ENCODE data around the gene HDHD3.

Gene HDHD3

DNA sequence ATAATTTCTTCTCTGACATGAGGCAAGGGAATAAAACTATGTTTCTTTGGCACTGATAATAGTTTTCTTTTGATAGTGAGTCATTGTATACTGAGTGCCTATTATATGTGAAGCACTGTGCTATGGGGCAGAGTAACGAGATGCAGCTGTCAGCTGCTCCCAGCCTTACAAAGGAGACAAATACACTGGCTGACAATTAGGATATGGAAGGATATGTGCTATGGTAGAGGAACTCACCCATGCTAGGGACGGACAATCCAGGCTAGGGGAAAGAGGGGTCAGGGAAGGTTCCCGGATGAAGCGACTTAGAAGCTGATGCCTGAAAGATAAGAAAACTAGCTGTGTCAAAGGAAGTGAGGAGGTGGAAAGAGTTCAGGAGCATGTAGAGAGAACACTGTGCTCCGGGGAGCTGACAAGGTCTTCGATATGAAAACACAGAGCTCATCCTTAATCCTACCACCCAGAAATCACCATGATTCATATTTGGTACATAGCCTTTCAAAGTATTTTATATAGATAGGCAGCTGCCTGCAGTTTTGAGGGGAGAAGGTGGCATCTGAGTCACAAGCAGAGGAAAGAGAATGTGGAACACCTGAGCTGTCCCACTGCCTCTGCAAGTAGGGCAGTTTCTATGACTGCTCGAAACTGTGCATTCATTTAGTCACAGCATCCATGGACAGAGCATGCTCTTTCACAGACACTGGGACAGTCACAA, 15.3 kb downstream of the HDHD3 start:
- peak; percentile 14 to 17 for DNase-seq

DNA sequence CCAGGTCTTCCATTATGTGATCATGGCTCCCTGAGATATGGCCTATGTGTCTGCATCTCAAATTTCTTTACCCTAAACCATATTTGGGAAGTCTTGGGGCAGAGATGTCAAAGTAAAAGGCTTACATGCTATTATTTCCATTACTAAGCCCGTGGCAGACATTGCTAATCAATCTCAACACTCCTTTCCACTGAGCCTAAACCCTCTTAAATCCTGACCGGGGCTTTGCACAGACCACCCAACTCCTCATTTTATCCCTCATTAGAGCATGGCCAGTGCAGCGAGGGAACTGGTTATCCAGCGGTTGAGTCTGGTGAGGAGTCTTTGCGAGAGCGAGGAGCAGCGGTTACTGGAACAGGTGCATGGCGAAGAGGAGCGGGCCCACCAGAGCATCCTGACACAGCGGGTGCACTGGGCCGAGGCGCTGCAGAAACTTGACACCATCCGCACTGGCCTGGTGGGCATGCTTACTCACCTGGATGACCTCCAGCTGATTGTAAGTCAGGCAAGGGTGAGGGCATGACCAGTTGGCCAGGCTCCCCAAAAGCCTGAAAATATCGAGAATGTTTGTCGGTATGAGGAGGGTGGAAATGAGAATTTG, 16.4 kb downstream of the HDHD3 start:
- no peak for DNase-seq

DNA sequence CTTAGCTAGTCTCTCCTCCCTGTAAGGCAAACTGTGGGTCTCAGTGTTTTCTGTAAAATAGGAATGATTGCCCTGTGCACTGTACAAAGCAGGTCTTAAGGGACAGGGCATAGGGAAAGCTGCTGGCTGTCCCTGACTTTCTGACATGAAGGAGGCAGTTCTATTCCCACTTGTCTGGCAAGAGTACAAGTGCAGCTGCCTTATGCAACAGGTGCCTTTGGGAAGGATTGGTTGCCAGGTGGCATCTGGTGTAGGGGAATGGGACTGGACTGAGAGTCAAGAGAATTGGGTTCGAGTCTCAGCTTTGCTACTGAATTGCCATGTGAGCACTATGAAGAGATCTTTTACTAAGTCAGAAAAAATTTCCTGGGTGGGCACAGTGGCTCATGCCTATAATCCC, 17.4 kb downstream of the HDHD3 start:
- DNase-seq, result no peak

- no peak for DNase-seq
Observed at GRCh38 chr9:113356686-113357292, 20.0 kb downstream of the HDHD3 start.

GRCh38 chr9:113355040-113355596, 21.7 kb downstream of the HDHD3 start:
- DNase-seq, result no peak

- no peak for DNase-seq
Observed at GRCh38 chr9:113352411-113352810, 24.4 kb downstream of the HDHD3 start.

- DNase-seq, result no peak
Observed at GRCh38 chr9:113352006-113352405, 24.8 kb downstream of the HDHD3 start.

GRCh38 chr9:113350937-113351336, 25.8 kb downstream of the HDHD3 start:
- no peak for DNase-seq

- DNase-seq, result no peak
Observed at GRCh38 chr9:113350107-113350661, 26.6 kb downstream of the HDHD3 start.

GRCh38 chr9:113349445-113350094, 27.2 kb downstream of the HDHD3 start, which contains the start of gene BSPRY:
BSPRY (plus strand) TSS chr9:113349541; CDS start chr9:113349580, 39 bp downstream.
- peak in 1 of 2 experiments; percentile 17 for DNase-seq

DNA sequence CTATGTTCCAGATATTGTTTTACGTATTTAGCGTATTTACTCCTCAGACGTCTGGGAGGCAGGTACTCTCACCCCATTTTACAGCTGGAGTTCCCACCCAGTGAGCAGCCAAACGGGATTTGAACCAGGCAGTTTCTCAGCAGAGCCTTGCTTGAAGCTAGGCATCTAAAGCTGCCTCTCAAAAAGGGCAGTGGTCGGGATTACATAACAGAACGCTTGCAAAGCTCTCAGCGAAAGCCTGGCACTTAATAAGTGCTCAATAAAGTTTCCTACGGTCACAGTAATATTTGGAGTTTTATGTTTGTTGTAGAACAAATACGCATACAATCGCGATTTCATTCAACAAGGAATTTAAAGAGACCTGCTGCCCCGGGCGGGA, 27.7 kb downstream of the HDHD3 start:
- no peak for DNase-seq

GRCh38 chr9:113348437-113348836, 28.3 kb downstream of the HDHD3 start:
- no peak for DNase-seq

- DNase-seq, result no peak
Observed at GRCh38 chr9:113345671-113346070, 31.1 kb downstream of the HDHD3 start.

DNA sequence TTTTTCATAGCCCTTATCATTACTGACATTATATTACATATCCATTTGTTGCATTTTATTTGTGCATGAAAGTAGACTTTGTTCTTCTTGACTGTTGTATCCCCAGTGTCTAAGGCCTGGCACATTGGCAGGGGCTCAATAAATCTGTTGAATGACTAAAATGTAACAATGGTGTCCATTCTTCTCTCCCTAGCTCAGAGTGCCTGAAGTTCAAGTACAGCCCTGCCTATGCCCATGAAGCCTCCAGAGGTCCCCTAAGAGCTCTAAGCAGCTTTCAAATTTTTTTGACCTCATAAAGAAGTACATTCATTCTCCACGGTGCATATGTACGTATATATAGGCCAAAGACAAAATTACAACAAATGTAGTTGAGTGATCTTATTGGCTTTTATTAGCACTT, 31.6 kb downstream of the HDHD3 start:
- DNase-seq, result no peak

GRCh38 chr9:113343732-113344231, 33.0 kb downstream of the HDHD3 start:
- DNase-seq, result peak; percentile 90 to 93

GRCh38 chr9:113341712-113342410, 34.9 kb downstream of the HDHD3 start:
- peak in 1 of 2 experiments; percentile 22 for DNase-seq

DNA sequence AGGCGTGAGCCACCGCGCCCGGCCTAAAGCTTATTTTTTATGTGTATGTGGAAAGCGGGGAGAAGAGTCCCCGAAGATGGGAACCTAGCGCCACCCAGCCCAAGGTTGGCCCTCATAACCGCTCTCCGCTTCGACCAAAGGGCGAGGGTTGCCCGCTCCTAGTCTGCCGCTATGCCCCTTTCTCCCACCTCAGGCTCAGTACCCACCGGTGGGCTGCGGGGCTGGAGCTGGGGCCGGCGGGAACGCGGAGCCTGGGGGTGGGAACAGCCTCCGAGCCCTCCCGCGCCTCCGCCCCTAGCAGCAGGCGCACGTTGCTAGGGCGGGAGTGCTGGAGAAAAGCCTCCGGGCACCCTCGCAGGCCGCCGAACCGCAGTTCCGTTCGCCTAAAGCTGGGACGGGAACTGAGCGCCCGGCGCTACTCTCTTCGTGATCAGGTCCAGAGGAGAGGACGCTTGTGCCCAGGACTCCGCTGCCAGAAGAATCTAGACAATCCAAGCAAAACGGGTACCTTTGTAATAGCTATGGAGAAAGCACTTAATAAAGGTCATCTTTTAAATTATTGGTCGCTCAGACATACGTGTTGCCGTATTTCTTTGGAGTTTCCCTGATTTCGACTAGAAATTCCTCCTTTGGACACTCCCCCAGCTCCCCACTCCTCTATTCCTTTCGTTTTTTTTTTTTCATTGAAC, 36.6 kb downstream of the HDHD3 start, which contains the start of gene WDR31:
Gene WDR31 (minus strand): TSS at position 265 of the 689 bp plus-strand sequence. CDS start 8,253 bp downstream, outside the sequence.
- peak; percentile 85 to 86 for DNase-seq

DNA sequence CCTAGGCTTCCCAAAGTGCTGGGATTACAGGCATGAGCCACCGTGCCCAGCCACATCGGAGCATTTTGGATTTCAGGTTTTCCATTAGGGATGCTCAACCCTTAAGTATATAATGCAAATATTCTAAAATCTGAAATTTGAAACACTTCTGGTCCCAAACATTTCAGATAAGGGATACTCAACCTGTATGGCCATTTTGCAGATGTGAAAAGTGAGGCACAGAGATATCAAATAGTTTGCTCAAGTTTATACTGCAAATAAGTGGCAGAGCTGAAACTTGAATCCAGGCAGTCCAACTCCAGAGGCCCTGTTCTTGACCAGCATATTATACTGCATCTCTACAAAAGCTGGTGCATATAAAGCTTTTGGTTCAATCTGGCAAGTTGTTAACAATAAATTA, 39.1 kb downstream of the HDHD3 start:
- DNase-seq, result no peak

DNA sequence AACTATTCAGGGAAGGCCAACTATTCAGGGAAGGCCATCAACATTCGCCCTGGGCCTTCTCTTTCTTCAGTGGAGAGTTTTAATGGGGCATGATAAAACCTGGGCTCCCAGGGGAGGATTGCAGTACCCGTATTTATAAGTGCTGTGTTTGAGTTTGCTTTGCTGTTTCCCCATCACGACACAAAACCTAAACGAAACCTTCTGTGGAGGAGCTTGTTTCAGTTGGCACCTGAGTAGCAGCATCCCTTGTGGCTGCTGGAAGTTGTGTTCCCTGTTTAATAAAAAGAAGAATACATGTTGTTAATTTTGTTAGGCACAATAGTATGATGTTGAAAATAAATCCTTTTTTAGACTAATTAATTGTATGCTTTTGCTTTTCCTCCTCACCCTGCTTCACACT, 45.0 kb downstream of the HDHD3 start:
- DNase-seq, result no peak

DNA sequence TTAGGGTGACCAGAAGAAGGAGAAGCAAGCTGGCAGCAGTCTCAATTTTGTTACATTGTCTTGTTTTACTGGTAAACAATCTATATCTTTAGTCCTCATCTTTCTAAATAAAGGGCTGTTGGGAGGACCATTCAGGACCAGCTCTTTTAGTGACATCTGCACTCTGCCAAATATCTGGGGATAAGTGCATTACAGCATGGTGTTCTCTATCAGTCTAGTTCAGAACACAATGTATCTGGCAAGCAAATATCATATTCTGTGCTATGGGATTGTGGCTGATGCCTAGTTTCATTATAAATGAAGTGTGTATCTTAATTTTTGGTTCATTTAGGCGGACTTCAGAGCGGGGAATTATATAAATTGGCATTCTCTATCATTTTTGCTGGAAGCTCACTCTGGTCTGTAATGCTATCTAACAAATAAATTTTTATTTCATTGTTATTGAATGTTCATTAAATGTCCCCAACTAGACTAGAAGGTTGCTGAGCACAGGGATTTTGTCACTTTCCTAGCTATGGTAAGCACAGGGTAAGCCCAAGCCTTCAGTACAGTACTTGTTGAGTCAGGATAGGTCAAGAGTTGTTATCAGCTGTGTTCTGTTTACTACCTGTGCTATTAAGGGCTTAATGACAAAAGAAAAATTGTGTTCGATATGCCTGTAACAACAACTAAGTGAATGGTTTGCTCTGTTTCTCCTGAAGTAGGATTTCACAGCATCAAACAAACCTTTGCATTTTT, 48.6 kb downstream of the HDHD3 start:
- no peak for DNase-seq

DNA sequence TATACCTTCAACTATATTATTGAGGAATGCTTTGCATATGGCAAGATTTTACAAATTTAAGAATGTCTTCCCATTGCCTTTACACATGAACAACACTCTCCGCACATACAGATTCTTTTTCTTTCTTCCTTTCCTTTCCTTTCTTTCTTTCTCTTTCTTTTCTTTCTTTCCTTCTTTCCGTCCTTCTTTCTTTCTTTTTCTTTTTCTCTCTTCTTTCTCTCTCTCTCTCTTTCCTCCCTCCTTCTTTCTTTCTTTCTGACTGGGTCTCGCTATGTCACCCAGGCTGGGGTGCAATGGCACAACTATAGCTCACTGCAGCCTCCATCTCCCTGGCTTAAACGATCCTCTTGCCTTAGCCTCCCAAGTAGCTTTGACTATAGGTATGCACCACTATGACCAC, 50.6 kb downstream of the HDHD3 start:
- no peak for DNase-seq
